AG10803 (cell line): Measurements from ENCODE around the gene EXOSC1.
"Not testable (repeated sequence)": the region's sequence is repeated elsewhere in the genome, so short reads cannot be mapped to it uniquely, and the experiment has no call there.

ENCODE experiments used
- DNase-seq: peaks from one replicate; pipeline ENCODE4 v3.0.0; 2010; ENCODE audit warnings: low read depth
- H3K4me3 ChIP-seq: 2 replicates; pipeline ENCODE4 v1.5.1; 2011; ENCODE audit warnings: mild to moderate bottlenecking, low read length, control low read depth
- TF ChIP-seq, protein P1 (sequence below): conservative IDR thresholded peaks from 2 replicates; pipeline ENCODE4 v1.5.1; 2011; ENCODE audit warnings: mild to moderate bottlenecking, low read length, control low read depth, inconsistent platforms

The EXOSC1 gene

GRCh38 chr10:97408496-97408992 lies 37.3 kb downstream of the EXOSC1 start:
- TF ChIP-seq, protein P1, sequence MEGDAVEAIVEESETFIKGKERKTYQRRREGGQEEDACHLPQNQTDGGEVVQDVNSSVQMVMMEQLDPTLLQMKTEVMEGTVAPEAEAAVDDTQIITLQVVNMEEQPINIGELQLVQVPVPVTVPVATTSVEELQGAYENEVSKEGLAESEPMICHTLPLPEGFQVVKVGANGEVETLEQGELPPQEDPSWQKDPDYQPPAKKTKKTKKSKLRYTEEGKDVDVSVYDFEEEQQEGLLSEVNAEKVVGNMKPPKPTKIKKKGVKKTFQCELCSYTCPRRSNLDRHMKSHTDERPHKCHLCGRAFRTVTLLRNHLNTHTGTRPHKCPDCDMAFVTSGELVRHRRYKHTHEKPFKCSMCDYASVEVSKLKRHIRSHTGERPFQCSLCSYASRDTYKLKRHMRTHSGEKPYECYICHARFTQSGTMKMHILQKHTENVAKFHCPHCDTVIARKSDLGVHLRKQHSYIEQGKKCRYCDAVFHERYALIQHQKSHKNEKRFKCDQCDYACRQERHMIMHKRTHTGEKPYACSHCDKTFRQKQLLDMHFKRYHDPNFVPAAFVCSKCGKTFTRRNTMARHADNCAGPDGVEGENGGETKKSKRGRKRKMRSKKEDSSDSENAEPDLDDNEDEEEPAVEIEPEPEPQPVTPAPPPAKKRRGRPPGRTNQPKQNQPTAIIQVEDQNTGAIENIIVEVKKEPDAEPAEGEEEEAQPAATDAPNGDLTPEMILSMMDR: no peak
- DNase-seq: no peak
- H3K4me3 ChIP-seq: no peak overlapping the region

GRCh38 chr10:97407952-97408248 lies 37.9 kb downstream of the EXOSC1 start:
- TF ChIP-seq, protein P1: no peak
- no peak for DNase-seq
- H3K4me3 ChIP-seq: no peak overlapping the region

DNA sequence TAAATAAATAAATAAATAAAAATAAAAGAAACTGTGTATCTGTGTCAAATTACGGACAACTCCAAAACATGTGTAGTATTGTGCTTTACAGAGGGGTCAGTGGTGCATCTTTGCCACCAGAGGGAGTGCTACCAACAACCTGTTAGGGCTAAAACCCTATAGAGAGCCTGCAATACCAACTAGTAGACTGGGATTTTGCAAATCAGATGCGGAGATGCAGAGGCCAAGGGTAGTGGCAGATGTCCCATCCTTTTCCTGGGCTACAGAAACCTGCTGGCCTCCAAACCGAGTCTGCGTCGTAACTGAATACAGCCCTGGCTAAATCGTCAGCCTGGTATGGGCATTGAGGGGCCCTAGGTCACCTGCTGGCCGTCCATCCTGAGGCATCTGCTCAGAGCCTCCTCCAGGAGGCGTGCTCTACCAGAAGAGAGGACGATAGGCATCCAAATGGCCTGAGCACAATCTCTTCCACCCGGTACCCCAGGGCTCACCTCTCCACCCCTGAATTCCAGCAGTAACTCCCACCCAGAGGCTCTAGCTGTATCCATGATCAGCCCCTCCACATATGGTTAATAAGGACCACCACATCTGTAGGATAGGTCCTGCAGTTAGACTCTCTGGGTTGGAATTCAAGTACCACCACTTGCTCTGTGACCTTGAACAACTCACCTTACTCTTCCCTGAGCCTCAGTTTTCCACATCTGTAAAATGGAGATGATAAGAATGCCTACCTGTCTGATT lies 38.4 kb downstream of the EXOSC1 start:
- peak; percentile 81 for DNase-seq
- H3K4me3 ChIP-seq: no peak overlapping the region
- TF ChIP-seq, protein P1: peak; percentile 79

DNA sequence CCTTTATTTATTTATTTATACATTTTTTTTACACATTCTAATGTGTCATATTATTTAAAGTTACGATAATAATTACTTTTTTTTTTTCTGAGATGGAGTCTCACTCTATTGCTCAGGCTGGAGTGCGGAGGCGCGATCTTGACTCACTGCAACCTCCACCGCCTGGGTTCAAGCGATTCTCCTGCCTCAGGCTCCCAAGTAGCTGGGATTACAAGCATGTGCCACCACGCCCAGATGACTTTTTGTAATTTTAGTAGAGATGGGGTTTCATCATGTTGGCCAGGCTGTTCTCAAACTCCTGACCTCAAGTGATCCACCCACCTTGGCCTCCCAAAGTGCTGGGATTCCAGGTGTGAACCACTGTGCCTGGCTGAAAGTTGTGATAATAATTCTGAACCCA lies 39.3 kb downstream of the EXOSC1 start:
- H3K4me3 ChIP-seq, DNase-seq: not testable (repeated sequence)

- DNase-seq: no peak
- TF ChIP-seq, protein P1: no peak
- no peak overlapping the region for H3K4me3 ChIP-seq
Observed at GRCh38 chr10:97406064-97406463, 39.7 kb downstream of the EXOSC1 start.

DNA sequence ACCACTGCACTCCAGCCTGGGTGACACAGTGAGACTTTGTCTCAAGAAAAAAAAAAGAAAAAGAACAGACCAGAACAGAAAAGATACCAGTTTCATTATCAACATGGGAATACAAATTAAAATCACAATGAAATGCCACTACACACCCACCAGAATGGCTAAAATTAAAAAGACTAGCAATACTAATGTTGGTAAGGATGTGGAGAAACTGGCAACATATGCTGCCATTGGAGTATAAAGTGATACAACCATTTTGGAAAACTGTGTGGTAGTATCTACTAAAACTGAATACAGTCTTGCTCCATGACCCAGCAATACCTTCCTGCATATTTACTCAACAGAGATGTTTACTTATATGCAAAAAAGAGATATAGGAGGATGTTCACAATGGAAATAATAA lies 41.8 kb downstream of the EXOSC1 start:
- DNase-seq: no peak
- H3K4me3 ChIP-seq: no peak overlapping the region
- TF ChIP-seq, protein P1: no peak

DNA sequence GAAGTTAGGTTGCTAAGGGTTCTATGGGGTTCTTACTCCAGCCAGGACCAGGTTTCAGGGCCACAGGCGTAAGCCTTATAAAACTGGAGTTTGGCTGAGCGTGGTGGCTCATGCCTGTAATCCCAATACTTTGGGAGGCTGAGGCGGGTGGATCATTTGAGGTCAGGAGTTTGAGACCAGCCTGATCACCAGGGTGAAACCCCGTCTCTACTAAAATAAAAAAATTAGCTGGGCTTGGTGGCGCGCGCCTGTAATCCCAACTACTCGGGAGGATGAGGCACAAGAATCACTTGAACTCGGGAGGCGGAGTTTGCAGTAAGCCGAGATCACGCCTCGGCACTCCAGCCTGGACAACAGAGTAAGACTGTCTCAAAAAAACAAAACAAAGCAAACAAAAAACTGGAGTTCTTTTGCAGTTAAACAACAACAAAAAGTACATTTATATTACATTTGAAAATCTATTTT lies 44.3 kb downstream of the EXOSC1 start:
- H3K4me3 ChIP-seq: peak overlapping the region; percentile 91
- DNase-seq: no peak
- TF ChIP-seq, protein P1: no peak
